HCT116 (cell line): Measurements from ENCODE around the gene XKR7.

ENCODE experiments used
- CEBPB ChIP-seq: IDR thresholded peaks from 2 replicates; pipeline ENCODE4 v1.6.1; 2012; ENCODE audit warnings: low read depth
- CTCF ChIP-seq, 3 experiments: fragments of 200-600 bp in 1 of 3; sonication (generic) in 1 of 3; IDR thresholded peaks in 2 of 3; conservative IDR thresholded peaks in 1 of 3; 2 replicates each; pipeline ENCODE4 v1.5.1; 2012 to 2017; ENCODE audit warnings: low read depth in 2 of 3, low read length in 2 of 3, antibody characterized with exemption in 1 of 3, borderline replicate concordance in 1 of 3, control low read depth in 1 of 3, mild to moderate bottlenecking in 1 of 3, mixed read lengths in 1 of 3, mixed run types in 1 of 3, moderate library complexity in 1 of 3; ENCODE audit not compliant: insufficient read depth in 1 of 3
- EZH2 ChIP-seq: fragments of 200-600 bp; sonication (generic); IDR thresholded peaks from 2 replicates; pipeline ENCODE4 v1.6.1; 2017; ENCODE audit warnings: antibody characterized with exemption, mixed run types
- EZH2phosphoT487 ChIP-seq: fragments of 200-600 bp; IDR thresholded peaks from 2 replicates; pipeline ENCODE4 v1.6.1; 2018; ENCODE audit warnings: antibody characterized with exemption, borderline replicate concordance
- JUND ChIP-seq: IDR thresholded peaks from 2 replicates; pipeline ENCODE4 v1.6.1; 2012
- POLR2A ChIP-seq: IDR thresholded peaks from 2 replicates; pipeline ENCODE4 v1.7.0; 2011; ENCODE audit warnings: borderline replicate concordance; ENCODE audit not compliant: insufficient read depth, insufficient read length; ENCODE audit errors: extremely low read depth
- POLR2AphosphoS5 ChIP-seq: IDR thresholded peaks from 2 replicates; pipeline ENCODE4 v1.6.1; 2011; ENCODE audit warnings: mild to moderate bottlenecking, low read depth, low read length, moderate library complexity
- RAD21 ChIP-seq: IDR thresholded peaks from 2 replicates; pipeline ENCODE4 v1.6.1; 2012; ENCODE audit warnings: low read depth, mild to moderate bottlenecking
- REST ChIP-seq: IDR thresholded peaks from 2 replicates; pipeline ENCODE4 v1.6.1; 2012; ENCODE audit warnings: low read depth
- SIN3A ChIP-seq: IDR thresholded peaks from 2 replicates; pipeline ENCODE4 v1.6.1; 2012; ENCODE audit warnings: low read depth
- SP1 ChIP-seq: IDR thresholded peaks from 2 replicates; pipeline ENCODE4 v1.6.1; 2012; ENCODE audit warnings: low read depth
- YY1 ChIP-seq: IDR thresholded peaks from 2 replicates; pipeline ENCODE4 v1.6.1; 2011; ENCODE audit warnings: low read length, low read depth, moderate library complexity, mild to moderate bottlenecking; ENCODE audit not compliant: insufficient replicate concordance; ENCODE audit errors: extremely low read depth
- ZNF274 ChIP-seq: fragments of 200-500 bp; sonication (Bioruptor generic); IDR thresholded peaks from 2 replicates; pipeline ENCODE4 v1.6.1; 2014; ENCODE audit warnings: mild to moderate bottlenecking, low read depth, low read length, inconsistent platforms

GRCh38 chr20:32050851-32051556, 83.1 kb downstream of the XKR7 start:
- TF ChIP-seq EZH2 = no peak
- TF ChIP-seq SIN3A = no peak
- no peak for TF ChIP-seq POLR2A
- TF ChIP-seq CTCF (IDR thresholded peaks at IDR 0.05 in 2 of 3, conservative IDR thresholded peaks at IDR 0.05 in 1 of 3; ENCODE audit: borderline replicate concordance in 1 of 3, insufficient read depth in 1 of 3, low read depth in 2 of 3, low read length in 2 of 3) = no peak
- TF ChIP-seq POLR2AphosphoS5 = no peak
- TF ChIP-seq JUND = no peak
- no peak for TF ChIP-seq ZNF274
- no peak for TF ChIP-seq RAD21
- TF ChIP-seq CEBPB = no peak
- TF ChIP-seq EZH2phosphoT487 = no peak
- TF ChIP-seq YY1 = no peak
- TF ChIP-seq SP1 = no peak
- TF ChIP-seq REST = no peak
